Panc1 (cell line): ENCODE results near the gene MAGI2. TPM values are rescaled to one million over a fixed set of nuclear protein-coding genes. Genes with fewer than 3 reads are reported as not detected.

ENCODE experiments used
- ATAC-seq: fragments of 200-7000 bp; cut with Tn5 transposase; 2 replicates; pipeline ENCODE4 v1.9.1; 2020; ENCODE audit warnings: mild to moderate bottlenecking, moderate library complexity
- BruUV-seq: library from RNA; stranded (reverse); fragments of 400-500 nt; replicated peaks from 2 replicates; lab custom pipeline; 2021; lab: Mats Ljungman, UMichigan
- CTCF ChIA-PET: fragments of 300-600 bp; sonication (Branson Sonifier 250); formaldehyde crosslinking; loops from one replicate; lab custom pipeline; 2022; ENCODE audit warnings: antibody characterized with exemption; lab: Charles Lee
- POLR2A ChIA-PET: fragments of 300-600 bp; sonication (Branson Sonifier 250); formaldehyde crosslinking; loops from one replicate; lab custom pipeline; 2022; ENCODE audit warnings: antibody characterized with exemption; lab: Charles Lee
- DNase-seq: peaks from one replicate; pipeline ENCODE4 v3.0.0-alpha.2; 2010; ENCODE audit warnings: low read depth, low spot score
- H3K27ac ChIP-seq: 2 replicates; pipeline ENCODE4 v1.5.1; 2011; ENCODE audit warnings: mild to moderate bottlenecking, low read length, inconsistent platforms
- H3K27me3 ChIP-seq: fragments of 200-500 bp; sonication (Bioruptor generic); 2 replicates; pipeline ENCODE4 v1.6.0; 2014; ENCODE audit warnings: low read length, inconsistent platforms; ENCODE audit not compliant: control insufficient read depth, insufficient read depth
- H3K36me3 ChIP-seq: fragments of 200-500 bp; sonication (Bioruptor generic); 2 replicates; pipeline ENCODE4 v1.5.1; 2014; ENCODE audit warnings: inconsistent platforms, mild to moderate bottlenecking, low read length, moderate library complexity; ENCODE audit not compliant: control insufficient read depth, insufficient read depth
- H3K4me1 ChIP-seq: 2 replicates; pipeline ENCODE4 v1.5.1; 2011; ENCODE audit warnings: inconsistent platforms, mild to moderate bottlenecking, low read length, moderate library complexity; ENCODE audit not compliant: control insufficient read depth, insufficient read depth
- H3K4me3 ChIP-seq, 2 experiments: 2 replicates each; pipeline ENCODE4 v1.5.1; 2011 to 2012; ENCODE audit warnings: low read depth in 2 of 2, low read length in 2 of 2, mild to moderate bottlenecking in 2 of 2, inconsistent platforms in 1 of 2, moderate library complexity in 1 of 2
- H3K9me3 ChIP-seq: fragments of 200-500 bp; sonication (Bioruptor generic); 2 replicates; pipeline ENCODE4 v1.5.1; 2014; ENCODE audit warnings: low read depth, mild to moderate bottlenecking, inconsistent platforms, low read length, moderate library complexity; ENCODE audit not compliant: control insufficient read depth, insufficient read depth
- CTCF ChIP-seq: fragments of 450-650 bp; IDR thresholded peaks from 2 replicates; pipeline ENCODE4 v1.5.1; 2017; ENCODE audit warnings: mild to moderate bottlenecking
- POLR2AphosphoS5 ChIP-seq: IDR thresholded peaks from 2 replicates; pipeline ENCODE4 v1.6.1; 2012; ENCODE audit warnings: mild to moderate bottlenecking, low read depth, low read length, moderate library complexity
- REST ChIP-seq, 2 experiments: IDR thresholded peaks; 2 replicates each; pipeline ENCODE4 v1.6.1; 2011 to 2012; ENCODE audit warnings: low read depth in 2 of 2, control low read depth in 1 of 2, low read length in 1 of 2, mild to moderate bottlenecking in 1 of 2, moderate library complexity in 1 of 2; ENCODE audit not compliant: insufficient read depth in 1 of 2
- SIN3A ChIP-seq: IDR thresholded peaks from 2 replicates; pipeline ENCODE4 v1.6.1; 2012; ENCODE audit warnings: low read depth, mild to moderate bottlenecking, low read length, moderate library complexity, borderline replicate concordance; ENCODE audit not compliant: insufficient read depth
- TCF7L2 ChIP-seq: IDR thresholded peaks from 2 replicates; pipeline ENCODE4 v1.6.1; 2011; ENCODE audit warnings: mild to moderate bottlenecking, low read depth, low read length, inconsistent platforms
- in situ Hi-C: cut with HindIII; loops from 2 replicates; pipeline ENCODE4 v1.10.0; 2016; ENCODE audit warnings: low sequenced_read_pairs, low pct_unique_long_range_greater_than_20kb
- intact Hi-C: fragments of 100-400 bp; cut with micrococcal nuclease; formaldehyde crosslinking; loops from one replicate; pipeline ENCODE4 v1.10.0; 2022; ENCODE audit not compliant: unreplicated experiment
- total RNA-seq: library from RNA; stranded (reverse); gene quantifications from one replicate; pipeline ENCODE4 v1.2.1, GENCODE V29; 2021; ENCODE audit not compliant: unreplicated experiment

MAGI2 gene
- total RNA-seq, 1 experiment from 2014 or later, result 5.4 TPM

- ChIA-PET CTCF (no interaction called here), POLR2A (no interaction called here)
- no peak for DNase-seq
- BruUV-seq, result no TSS peak
- H3K9me3 ChIP-seq, result no peaks in the 10 kb centered on the region
- intact Hi-C loops (no loop called here), in situ Hi-C loops (no loop called here)
- no peak overlapping the region for H3K4me3 ChIP-seq
- no peaks in the 10 kb centered on the region for H3K27me3 ChIP-seq
- H3K27ac ChIP-seq, result no peak overlapping the region
- H3K36me3 ChIP-seq, result no peaks in the 10 kb centered on the region
- no peaks in the 10 kb centered on the region for H3K4me1 ChIP-seq
- ATAC-seq, result no peak
- TF ChIP-seq REST (IDR thresholded peaks at IDR 0.05; ENCODE audit: insufficient read depth in 1 of 2, low read depth in 2 of 2, low read length in 1 of 2) (no peak), CTCF (no peak)
Observed at GRCh38 chr7:79051915-79052314, 401.6 kb downstream of the MAGI2 start.

GRCh38 chr7:79050603-79051002 is 402.9 kb downstream of the MAGI2 start:
- no peaks in the 10 kb centered on the region for H3K9me3 ChIP-seq
- no peaks in the 10 kb centered on the region for H3K4me1 ChIP-seq
- BruUV-seq, result no TSS peak
- ATAC-seq (no peak), DNase-seq (no peak)
- H3K4me3 ChIP-seq, result no peak overlapping the region
- no peak overlapping the region for H3K27ac ChIP-seq
- no peak for TF ChIP-seq CTCF
- H3K36me3 ChIP-seq, result no peaks in the 10 kb centered on the region
- no peaks in the 10 kb centered on the region for H3K27me3 ChIP-seq
- intact Hi-C loops, result no loop called here
- CTCF ChIA-PET, result no interaction called here
- POLR2A ChIA-PET, result no interaction called here
- in situ Hi-C loops, result no loop called here

- intact Hi-C loops, result no loop called here
- DNase-seq (no peak), ATAC-seq (no peak)
- Histone ChIP-seq H3K27me3 (no peaks in the 10 kb centered on the region), H3K9me3 (no peaks in the 10 kb centered on the region), H3K27ac (no peak overlapping the region), H3K4me1 (no peaks in the 10 kb centered on the region), H3K4me3 (no peak overlapping the region), H3K36me3 (no peaks in the 10 kb centered on the region)
- in situ Hi-C loops, result no loop called here
- POLR2A ChIA-PET, result no interaction called here
- CTCF ChIA-PET, result no interaction called here
- no peak for TF ChIP-seq REST (IDR thresholded peaks at IDR 0.05; ENCODE audit: insufficient read depth in 1 of 2, low read depth in 2 of 2, low read length in 1 of 2)
- TF ChIP-seq SIN3A, result no peak
- TF ChIP-seq CTCF, result no peak
- TF ChIP-seq TCF7L2, result no peak
- TF ChIP-seq POLR2AphosphoS5, result no peak
- no TSS peak for BruUV-seq
Observed at GRCh38 chr7:79046061-79046460, 407.4 kb downstream of the MAGI2 start.
